ENCODE data around the gene ARHGAP26. TPM values are rescaled to one million over a fixed set of nuclear protein-coding genes. Genes with fewer than 3 reads are reported as not detected.

ARHGAP26 gene
- total and polyA plus RNA-seq, 4 donors: 5.4 to 52.3 (median 30.4) TPM

DNA sequence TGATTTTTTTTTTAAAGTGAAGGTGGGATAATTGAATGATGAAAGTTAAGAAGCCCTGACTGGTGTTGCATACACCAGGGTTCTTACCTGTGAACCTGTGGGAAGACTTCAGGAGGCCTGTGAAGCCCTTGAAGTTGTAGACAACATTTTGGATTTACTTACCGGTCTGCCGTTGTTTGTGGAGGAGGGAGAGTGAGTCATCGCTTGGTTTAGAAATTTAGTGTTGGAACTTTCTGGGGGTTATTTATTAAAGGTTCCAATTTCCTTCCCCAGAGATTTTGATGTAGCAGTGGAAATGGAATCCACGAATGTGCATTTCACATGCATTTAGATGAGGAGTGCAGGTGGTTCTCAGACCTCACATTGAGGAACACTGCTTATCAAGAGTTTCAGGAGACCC is 49.6 kb downstream of the ARHGAP26 start:
- Histone ChIP-seq H3K36me3 (ENCODE audit: control insufficient read depth in 4 of 4, insufficient read depth in 4 of 4, low read length in 4 of 4) (no peaks in the 10 kb centered on the region), H3K4me1 (ENCODE audit: control insufficient read depth in 5 of 5, insufficient read depth in 5 of 5, low read length in 5 of 5) (peaks cover 5 to 40% (median 8%) of the 10 kb centered on the region in 5 donors), H3K27ac (ENCODE audit: low read depth in 1 of 2, low read length in 1 of 2) (no peak overlapping the region), H3K4me3 (no peak overlapping the region), H3K27me3 (ENCODE audit: control insufficient read depth in 3 of 3, insufficient read depth in 3 of 3, low read length in 2 of 3) (no peaks in the 10 kb centered on the region), H3K9me3 (ENCODE audit: control insufficient read depth in 4 of 4, insufficient read depth in 3 of 4, low read length in 3 of 4) (no peaks in the 10 kb centered on the region), H3K9ac (ENCODE audit: insufficient read depth in 1 of 2, low read length in 2 of 2) (no peak overlapping the region)
- 52 to 65% methylated on average over 4 of the region's 4 CpGs for WGBS, 2 donors
- TF ChIP-seq, protein P1, sequence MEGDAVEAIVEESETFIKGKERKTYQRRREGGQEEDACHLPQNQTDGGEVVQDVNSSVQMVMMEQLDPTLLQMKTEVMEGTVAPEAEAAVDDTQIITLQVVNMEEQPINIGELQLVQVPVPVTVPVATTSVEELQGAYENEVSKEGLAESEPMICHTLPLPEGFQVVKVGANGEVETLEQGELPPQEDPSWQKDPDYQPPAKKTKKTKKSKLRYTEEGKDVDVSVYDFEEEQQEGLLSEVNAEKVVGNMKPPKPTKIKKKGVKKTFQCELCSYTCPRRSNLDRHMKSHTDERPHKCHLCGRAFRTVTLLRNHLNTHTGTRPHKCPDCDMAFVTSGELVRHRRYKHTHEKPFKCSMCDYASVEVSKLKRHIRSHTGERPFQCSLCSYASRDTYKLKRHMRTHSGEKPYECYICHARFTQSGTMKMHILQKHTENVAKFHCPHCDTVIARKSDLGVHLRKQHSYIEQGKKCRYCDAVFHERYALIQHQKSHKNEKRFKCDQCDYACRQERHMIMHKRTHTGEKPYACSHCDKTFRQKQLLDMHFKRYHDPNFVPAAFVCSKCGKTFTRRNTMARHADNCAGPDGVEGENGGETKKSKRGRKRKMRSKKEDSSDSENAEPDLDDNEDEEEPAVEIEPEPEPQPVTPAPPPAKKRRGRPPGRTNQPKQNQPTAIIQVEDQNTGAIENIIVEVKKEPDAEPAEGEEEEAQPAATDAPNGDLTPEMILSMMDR (IDR thresholded peaks at IDR 0.05; ENCODE audit: control extremely low read depth, extremely low read depth): no peak
- DNase-seq (no peak), ATAC-seq (ENCODE audit: insufficient read depth, low FRiP score) (no peak)

DNA sequence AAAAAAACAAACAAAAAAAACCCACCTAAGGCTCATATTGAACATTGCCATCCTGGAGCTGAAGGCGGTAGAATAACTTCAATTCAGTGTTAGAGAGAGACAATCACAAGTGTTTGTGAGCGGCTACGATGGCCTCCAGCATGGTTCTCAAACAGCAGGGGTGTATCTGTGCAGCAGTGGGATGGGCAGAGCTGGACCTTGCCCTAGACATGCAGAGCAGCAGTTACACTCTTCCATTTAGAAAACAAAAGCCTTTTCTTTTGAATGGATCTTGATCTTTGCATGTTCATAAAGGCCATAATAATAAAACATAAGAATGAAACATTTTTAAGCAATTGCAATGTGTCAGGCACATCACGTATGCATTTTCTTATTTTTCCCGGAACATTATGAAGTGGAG is 50.3 kb downstream of the ARHGAP26 start:
- DNase-seq: no peak
- Histone ChIP-seq H3K9ac (ENCODE audit: insufficient read depth in 1 of 2, low read length in 2 of 2) (no peak overlapping the region), H3K36me3 (ENCODE audit: control insufficient read depth in 4 of 4, insufficient read depth in 4 of 4, low read length in 4 of 4) (no peaks in the 10 kb centered on the region), H3K27me3 (ENCODE audit: control insufficient read depth in 3 of 3, insufficient read depth in 3 of 3, low read length in 2 of 3) (no peaks in the 10 kb centered on the region), H3K4me3 (no peak overlapping the region), H3K9me3 (ENCODE audit: control insufficient read depth in 4 of 4, insufficient read depth in 3 of 4, low read length in 3 of 4) (no peaks in the 10 kb centered on the region), H3K27ac (ENCODE audit: low read depth in 1 of 2, low read length in 1 of 2) (no peak overlapping the region), H3K4me1 (ENCODE audit: control insufficient read depth in 5 of 5, insufficient read depth in 5 of 5, low read length in 5 of 5) (peaks cover 5 to 42% (median 8%) of the 10 kb centered on the region in 5 donors)
- TF ChIP-seq, protein P1 (IDR thresholded peaks at IDR 0.05; ENCODE audit: control extremely low read depth, extremely low read depth): no peak
- 98% methylated on average over 5 of the region's 5 CpGs for WGBS, 2 donors
- no peak for ATAC-seq (ENCODE audit: insufficient read depth, low FRiP score)

DNA sequence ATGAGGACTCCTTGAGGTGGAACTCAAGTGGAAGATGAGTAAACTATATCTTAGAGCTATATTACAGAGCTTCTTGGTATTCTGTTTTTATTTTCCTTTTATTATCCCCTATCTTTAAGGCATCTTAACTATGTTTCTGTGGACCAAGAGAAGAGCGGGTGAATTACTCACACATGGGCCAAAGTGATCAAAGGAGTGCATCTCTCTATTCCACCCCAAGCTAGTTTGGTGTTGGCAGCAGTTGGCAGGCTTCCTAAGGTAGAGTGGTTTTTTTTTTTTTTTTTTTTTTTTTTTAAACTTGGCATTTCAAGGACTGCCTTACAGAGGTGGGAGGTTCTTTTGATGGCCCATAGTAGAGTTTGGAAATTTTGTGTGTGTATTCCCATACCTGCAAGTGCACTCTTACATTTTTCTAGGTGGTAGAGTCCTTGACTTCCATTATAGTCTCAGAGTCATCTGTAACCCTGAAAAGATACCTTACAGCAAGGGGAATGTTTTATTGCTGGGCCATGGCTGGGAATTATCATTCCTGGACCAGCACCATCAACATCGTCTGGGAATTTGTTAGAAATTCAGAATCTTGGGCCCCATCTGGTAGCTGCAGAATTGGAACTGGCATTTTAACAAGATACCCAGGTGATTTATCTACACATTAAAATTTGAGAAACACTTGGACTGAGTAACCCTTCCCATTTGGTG is 51.0 kb downstream of the ARHGAP26 start:
- Histone ChIP-seq H3K27ac (ENCODE audit: low read depth in 1 of 2, low read length in 1 of 2) (peak overlapping the region in 1 of 2 donors; percentile 11), H3K9me3 (ENCODE audit: control insufficient read depth in 4 of 4, insufficient read depth in 3 of 4, low read length in 3 of 4) (no peaks in the 10 kb centered on the region), H3K36me3 (ENCODE audit: control insufficient read depth in 4 of 4, insufficient read depth in 4 of 4, low read length in 4 of 4) (no peaks in the 10 kb centered on the region), H3K4me1 (ENCODE audit: control insufficient read depth in 5 of 5, insufficient read depth in 5 of 5, low read length in 5 of 5) (peaks cover 4 to 43% (median 5%) of the 10 kb centered on the region in 5 donors), H3K4me3 (no peak overlapping the region), H3K27me3 (ENCODE audit: control insufficient read depth in 3 of 3, insufficient read depth in 3 of 3, low read length in 2 of 3) (no peaks in the 10 kb centered on the region), H3K9ac (ENCODE audit: insufficient read depth in 1 of 2, low read length in 2 of 2) (no peak overlapping the region)
- TF ChIP-seq, protein P1 (IDR thresholded peaks at IDR 0.05; ENCODE audit: control extremely low read depth, extremely low read depth): no peak
- DNase-seq (no peak), ATAC-seq (ENCODE audit: insufficient read depth, low FRiP score) (no peak)
- WGBS, 2 donors: 98 to 100% methylated on average over 2 of the region's 2 CpGs

Data from lung (tissue), 12 donors.